DND-41 (cell line): Measurements from ENCODE around the gene TINCR.

Experiments used
- EZH2 ChIP-seq: IDR thresholded peaks from 3 replicates; pipeline ENCODE4 v1.6.1; 2012; ENCODE audit warnings: borderline replicate concordance, low read depth, mild to moderate bottlenecking, moderate library complexity, low read length, inconsistent platforms; ENCODE audit not compliant: severe bottlenecking
- TF ChIP-seq, protein P1 (sequence below): IDR thresholded peaks from 2 replicates; pipeline ENCODE4 v1.5.1; 2012; ENCODE audit warnings: borderline replicate concordance, low read length, moderate library complexity, mild to moderate bottlenecking; ENCODE audit not compliant: poor library complexity, severe bottlenecking; ENCODE audit errors: extremely low read depth

DNA sequence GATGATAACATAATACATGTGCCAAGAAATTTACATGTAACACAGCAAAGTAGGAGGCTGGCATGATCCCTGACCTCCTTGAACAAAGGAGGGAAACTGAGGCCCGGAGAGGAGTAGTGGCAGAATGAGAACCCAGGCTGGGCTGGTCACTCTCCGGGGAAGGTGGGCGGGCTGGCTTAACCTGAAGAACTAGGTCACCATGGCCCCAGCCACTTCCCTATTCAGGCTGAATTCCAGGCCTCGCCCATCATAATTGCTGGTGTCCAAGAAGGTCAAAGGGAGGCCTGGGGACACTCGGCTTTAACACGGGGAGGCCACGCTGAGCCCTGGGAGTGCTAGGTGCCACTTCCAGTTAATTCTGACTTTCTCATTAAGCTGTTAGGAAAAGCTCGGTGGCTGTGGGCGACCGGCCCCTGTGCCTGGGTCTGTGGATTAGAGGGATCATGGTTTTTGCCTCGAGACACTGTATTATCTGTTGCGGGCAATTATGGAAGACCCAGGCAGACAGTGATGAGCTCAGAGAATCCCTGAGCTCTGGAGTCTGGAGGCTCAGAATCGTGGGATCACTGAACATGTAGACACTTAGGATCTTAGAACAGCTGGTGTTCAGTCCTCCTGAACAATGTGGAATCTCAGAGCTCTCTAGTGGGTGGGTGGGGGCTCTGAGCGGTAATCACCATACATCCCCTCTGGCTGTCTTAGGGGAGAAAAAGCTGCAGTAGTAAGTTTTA, 5.0 kb upstream of the TINCR start:
- no peak for TF ChIP-seq EZH2
- TF ChIP-seq, protein P1, sequence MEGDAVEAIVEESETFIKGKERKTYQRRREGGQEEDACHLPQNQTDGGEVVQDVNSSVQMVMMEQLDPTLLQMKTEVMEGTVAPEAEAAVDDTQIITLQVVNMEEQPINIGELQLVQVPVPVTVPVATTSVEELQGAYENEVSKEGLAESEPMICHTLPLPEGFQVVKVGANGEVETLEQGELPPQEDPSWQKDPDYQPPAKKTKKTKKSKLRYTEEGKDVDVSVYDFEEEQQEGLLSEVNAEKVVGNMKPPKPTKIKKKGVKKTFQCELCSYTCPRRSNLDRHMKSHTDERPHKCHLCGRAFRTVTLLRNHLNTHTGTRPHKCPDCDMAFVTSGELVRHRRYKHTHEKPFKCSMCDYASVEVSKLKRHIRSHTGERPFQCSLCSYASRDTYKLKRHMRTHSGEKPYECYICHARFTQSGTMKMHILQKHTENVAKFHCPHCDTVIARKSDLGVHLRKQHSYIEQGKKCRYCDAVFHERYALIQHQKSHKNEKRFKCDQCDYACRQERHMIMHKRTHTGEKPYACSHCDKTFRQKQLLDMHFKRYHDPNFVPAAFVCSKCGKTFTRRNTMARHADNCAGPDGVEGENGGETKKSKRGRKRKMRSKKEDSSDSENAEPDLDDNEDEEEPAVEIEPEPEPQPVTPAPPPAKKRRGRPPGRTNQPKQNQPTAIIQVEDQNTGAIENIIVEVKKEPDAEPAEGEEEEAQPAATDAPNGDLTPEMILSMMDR, result no peak
